Endodermal cell (in vitro differentiated cells): ENCODE measurements around the gene TSEN15. TPM values are rescaled to one million over a fixed set of nuclear protein-coding genes. Genes with fewer than 3 reads are reported as not detected.
A peak's percentile ranks its signal among the peaks of the same experiment; 100 is the strongest.

Source experiments
- DNase-seq: peaks from one replicate; pipeline ENCODE4 v3.0.0-alpha.2; 2017
- H3K27ac ChIP-seq: 2 replicates; pipeline ENCODE4 v1.5.1; 2013; ENCODE audit warnings: mild to moderate bottlenecking, low read depth, low read length, moderate library complexity
- H3K27me3 ChIP-seq: 2 replicates; pipeline ENCODE4 v1.6.1; 2013; ENCODE audit warnings: mild to moderate bottlenecking, low read length, moderate library complexity; ENCODE audit not compliant: insufficient read depth, control insufficient read depth, poor library complexity, severe bottlenecking
- H3K36me3 ChIP-seq: 2 replicates; pipeline ENCODE4 v1.7.0; 2013; ENCODE audit warnings: mild to moderate bottlenecking, low read length, moderate library complexity; ENCODE audit not compliant: control insufficient read depth, insufficient read depth
- H3K4me1 ChIP-seq: one replicate; pipeline ENCODE4 v1.7.0; 2013; ENCODE audit warnings: low read length; ENCODE audit not compliant: control insufficient read depth, insufficient read depth
- H3K4me3 ChIP-seq: 2 replicates; pipeline ENCODE4 v1.5.1; 2013; ENCODE audit warnings: mild to moderate bottlenecking, low read length, moderate library complexity
- H3K9ac ChIP-seq: 2 replicates; pipeline ENCODE4 v1.6.1; 2013; ENCODE audit warnings: mild to moderate bottlenecking, low read length, moderate library complexity; ENCODE audit not compliant: poor library complexity, severe bottlenecking; ENCODE audit errors: extremely low read depth
- H3K9me3 ChIP-seq: 2 replicates; pipeline ENCODE4 v1.6.1; 2013; ENCODE audit warnings: mild to moderate bottlenecking, low read length, moderate library complexity; ENCODE audit not compliant: control insufficient read depth
- H3K27ac Mint-ChIP-seq: 2 replicates; pipeline ENCODE4 v1.8.0; 2020; ENCODE audit warnings: mixed read lengths
- H3K27me3 Mint-ChIP-seq: 2 replicates; pipeline ENCODE4 v1.8.0; 2021; ENCODE audit warnings: mild to moderate bottlenecking, mixed read lengths; ENCODE audit not compliant: insufficient read depth
- H3K36me3 Mint-ChIP-seq: 2 replicates; pipeline ENCODE4 v1.8.0; 2020; ENCODE audit warnings: low read depth, mixed read lengths
- H3K4me1 Mint-ChIP-seq: 2 replicates; pipeline ENCODE4 v1.8.0; 2020; ENCODE audit warnings: mixed read lengths
- H3K4me3 Mint-ChIP-seq: 2 replicates; pipeline ENCODE4 v1.8.0; 2020; ENCODE audit warnings: mild to moderate bottlenecking, moderate library complexity, mixed read lengths
- H3K9me3 Mint-ChIP-seq: 2 replicates; pipeline ENCODE4 v1.8.0; 2020; ENCODE audit warnings: mild to moderate bottlenecking, mixed read lengths
- WGBS, 2 experiments: methylation state at CpG; one replicate each; pipeline versions ENCODE4 v1.1.5 to v1.1.7; 2013; ENCODE audit warnings: missing lambda C conversion rate in 2 of 2, mixed read lengths in 1 of 2; ENCODE audit not compliant: insufficient coverage in 1 of 2, insufficient read length in 1 of 2; 5-methylcytosine and 5-hydroxymethylcytosine counted together
- long read RNA-seq, 4 experiments: library from polyadenylated mRNA in 2 of 4; library from RNA in 1 of 4; library from capped mRNA in 1 of 4; stranded (forward) in 3 of 4; unstranded in 1 of 4; transcript quantifications; one replicate each; pipeline ENCODE4 v2.0.0, GENCODE V29; 2020 to 2021; ENCODE audit warnings: inconsistent platforms in 1 of 4
- polyA plus RNA-seq, 2 experiments: library from polyadenylated mRNA; stranded (reverse); fragments of 50-300 nt; gene quantifications; one replicate each; pipeline ENCODE4 v1.2.3, GENCODE V29; 2013
- total RNA-seq, 2 donors: library from RNA; stranded (reverse); fragmentation: NEBNext Ultra II Directional in 1 of 2; extraction: Animal tissue kit (Norgen Biotek cat#: 25700) in 1 of 2; gene quantifications; 2 replicates in 1 of 2; 3 replicates in 1 of 2; pipeline ENCODE4 v1.2.1, GENCODE V29; 2021
- TF ChIP-seq, protein P1 (sequence below): fragments of 200-600 bp; sonication (generic); conservative IDR thresholded peaks from 2 replicates; pipeline ENCODE4 v1.5.0; 2021; ENCODE audit warnings: antibody characterized with exemption, mild to moderate bottlenecking

Gene TSEN15
- total RNA-seq = 10 to 100 TPM; 20.4 to 22.5 TPM
- polyA plus RNA-seq (2013, experiment 1 of 2) = 54.5 TPM
- 44.5 TPM for polyA plus RNA-seq (2013, experiment 2 of 2)
- long read RNA-seq, experiment 1, partial matches to known transcripts = 1 of 12 reads
- long read RNA-seq, experiment 1, other reads (novel, unspliced or antisense) = 1 of 12 reads
- long read RNA-seq, experiment 2, transcript TSEN15-203 (4 exons, 1,844 nt) = minor isoform, 5 of 31 reads
- long read RNA-seq, experiment 2, transcript TSEN15-216 (5 exons, 1,986 nt) = major isoform, 17 of 31 reads
- long read RNA-seq, experiment 2, partial matches to known transcripts = 0 of 31 reads
- long read RNA-seq, experiment 2, other reads (novel, unspliced or antisense) = 5 of 31 reads
- long read RNA-seq, experiment 3, transcript TSEN15-201 (5 exons, 1,967 nt) = minor isoform, 5 of 118 reads
- long read RNA-seq, experiment 3, transcript TSEN15-216 (5 exons, 1,986 nt) = major isoform, 87 of 118 reads
- long read RNA-seq, experiment 3, transcript TSEN15-203 (4 exons, 1,844 nt) = minor isoform, 5 of 118 reads
- long read RNA-seq, experiment 3, transcript TSEN15-207 (5 exons, 1,834 nt) = minor isoform, 11 of 118 reads
- long read RNA-seq, experiment 3, partial matches to known transcripts = 2 of 118 reads
- long read RNA-seq, experiment 3, other reads (novel, unspliced or antisense) = 4 of 118 reads
- long read RNA-seq, experiment 4, transcript TSEN15-216 (5 exons, 1,986 nt) = major isoform, 12 of 32 reads
- long read RNA-seq, experiment 4, transcript TSEN15-203 (4 exons, 1,844 nt) = major isoform, 12 of 32 reads
- long read RNA-seq, experiment 4, partial matches to known transcripts = 0 of 32 reads
- long read RNA-seq, experiment 4, other reads (novel, unspliced or antisense) = 3 of 32 reads

DNA sequence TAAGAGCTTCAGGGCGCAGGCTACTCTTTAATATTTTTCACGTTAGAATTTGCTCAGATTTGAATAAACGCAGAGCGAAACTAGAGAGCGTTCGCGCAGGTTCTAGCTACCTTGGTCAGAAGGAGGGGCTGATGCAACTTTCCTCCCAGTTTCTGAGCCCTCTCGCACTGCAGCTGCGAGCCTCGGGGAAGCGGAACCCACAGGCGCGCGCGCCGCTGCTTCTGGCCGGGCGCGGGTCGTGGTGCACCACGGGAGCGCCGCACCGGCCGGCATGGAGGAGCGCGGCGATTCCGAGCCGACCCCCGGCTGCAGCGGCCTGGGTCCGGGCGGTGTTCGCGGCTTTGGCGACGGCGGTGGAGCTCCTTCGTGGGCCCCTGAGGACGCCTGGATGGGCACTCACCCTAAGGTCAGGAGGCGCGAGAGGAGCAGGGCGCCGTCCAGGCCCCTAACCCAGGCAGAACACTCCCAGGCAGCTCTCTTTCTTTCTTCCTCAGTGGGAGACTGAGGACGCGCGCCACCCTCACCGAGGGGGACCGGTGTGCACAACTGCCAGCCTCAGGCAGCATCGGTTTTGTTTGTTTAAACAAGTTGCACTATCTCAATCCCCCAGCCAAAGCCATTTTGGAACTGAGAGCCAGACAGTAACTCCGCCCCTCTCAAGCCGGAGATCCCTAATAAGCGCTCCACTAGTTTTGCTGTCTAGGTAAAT lies at the start of gene TSEN15:
Gene TSEN15 (plus strand): TSS at position 246 of the 709 bp plus-strand sequence. CDS start 26 bp downstream, at position 272.
- TF ChIP-seq, protein P1, sequence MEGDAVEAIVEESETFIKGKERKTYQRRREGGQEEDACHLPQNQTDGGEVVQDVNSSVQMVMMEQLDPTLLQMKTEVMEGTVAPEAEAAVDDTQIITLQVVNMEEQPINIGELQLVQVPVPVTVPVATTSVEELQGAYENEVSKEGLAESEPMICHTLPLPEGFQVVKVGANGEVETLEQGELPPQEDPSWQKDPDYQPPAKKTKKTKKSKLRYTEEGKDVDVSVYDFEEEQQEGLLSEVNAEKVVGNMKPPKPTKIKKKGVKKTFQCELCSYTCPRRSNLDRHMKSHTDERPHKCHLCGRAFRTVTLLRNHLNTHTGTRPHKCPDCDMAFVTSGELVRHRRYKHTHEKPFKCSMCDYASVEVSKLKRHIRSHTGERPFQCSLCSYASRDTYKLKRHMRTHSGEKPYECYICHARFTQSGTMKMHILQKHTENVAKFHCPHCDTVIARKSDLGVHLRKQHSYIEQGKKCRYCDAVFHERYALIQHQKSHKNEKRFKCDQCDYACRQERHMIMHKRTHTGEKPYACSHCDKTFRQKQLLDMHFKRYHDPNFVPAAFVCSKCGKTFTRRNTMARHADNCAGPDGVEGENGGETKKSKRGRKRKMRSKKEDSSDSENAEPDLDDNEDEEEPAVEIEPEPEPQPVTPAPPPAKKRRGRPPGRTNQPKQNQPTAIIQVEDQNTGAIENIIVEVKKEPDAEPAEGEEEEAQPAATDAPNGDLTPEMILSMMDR = no peak
- peaks cover 40% of the 10 kb centered on the region for H3K4me1 Mint-ChIP-seq
- peak within 1 kb of the TSS; percentile 96 for H3K27ac Mint-ChIP-seq
- Histone ChIP-seq H3K4me3 (peak within 1 kb of the TSS; percentile 90), H3K9ac (peak within 1 kb of the TSS; percentile 78), H3K4me1 (peaks cover 4% of the 10 kb centered on the region), H3K9me3 (peaks cover 11% of the 10 kb centered on the region), H3K27ac (peak within 1 kb of the TSS; percentile 95), H3K27me3 (no peaks in the 10 kb centered on the region), H3K36me3 (peaks cover 7% of the 10 kb centered on the region)
- H3K9me3 Mint-ChIP-seq = peaks cover 2% of the 10 kb centered on the region
- H3K36me3 Mint-ChIP-seq = peaks cover 12% of the 10 kb centered on the region
- H3K4me3 Mint-ChIP-seq = peak within 1 kb of the TSS; percentile 76
- peak; percentile 87 for DNase-seq
- no peaks in the 10 kb centered on the region for H3K27me3 Mint-ChIP-seq
- 1 to 3% methylated on average over 20 to 54 of the region's 54 CpGs for WGBS, 2 experiments

DNA sequence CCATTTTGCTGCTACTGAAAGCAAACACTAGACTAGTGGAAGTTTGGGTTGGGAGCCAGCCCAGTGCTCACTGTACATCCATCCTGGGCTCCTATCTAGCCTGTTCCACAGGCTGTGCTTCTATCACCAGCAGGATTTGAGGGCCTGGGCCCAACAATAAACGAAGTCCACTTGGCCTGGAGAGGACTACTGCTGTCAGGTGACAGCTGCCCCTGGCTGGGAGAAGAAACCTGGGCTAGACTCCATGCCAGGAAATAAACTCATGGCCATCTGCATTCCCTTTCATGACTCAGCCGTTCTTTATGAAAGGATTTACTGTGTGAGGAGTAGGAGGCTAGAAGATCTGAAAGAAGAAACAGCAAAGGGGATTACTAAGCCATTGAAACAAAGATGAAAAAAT lies 49.5 kb upstream of the TSEN15 start:
- 40 to 67% methylated on average over 1 to 2 of the region's 2 CpGs for WGBS, 2 experiments
- Histone ChIP-seq H3K4me1 (peaks cover under 1% of the 10 kb centered on the region), H3K27ac (peak overlapping the region; percentile 30), H3K9ac (no peak overlapping the region), H3K4me3 (no peak overlapping the region), H3K36me3 (no peaks in the 10 kb centered on the region), H3K27me3 (no peaks in the 10 kb centered on the region), H3K9me3 (no peaks in the 10 kb centered on the region)
- no peak overlapping the region for H3K4me3 Mint-ChIP-seq
- H3K4me1 Mint-ChIP-seq = peaks cover 8% of the 10 kb centered on the region
- H3K27me3 Mint-ChIP-seq = peaks cover 20% of the 10 kb centered on the region
- peak overlapping the region; percentile 22 for H3K27ac Mint-ChIP-seq
- TF ChIP-seq, protein P1 = no peak
- peak; percentile 53 for DNase-seq
- H3K9me3 Mint-ChIP-seq = no peaks in the 10 kb centered on the region
- no peaks in the 10 kb centered on the region for H3K36me3 Mint-ChIP-seq

DNA sequence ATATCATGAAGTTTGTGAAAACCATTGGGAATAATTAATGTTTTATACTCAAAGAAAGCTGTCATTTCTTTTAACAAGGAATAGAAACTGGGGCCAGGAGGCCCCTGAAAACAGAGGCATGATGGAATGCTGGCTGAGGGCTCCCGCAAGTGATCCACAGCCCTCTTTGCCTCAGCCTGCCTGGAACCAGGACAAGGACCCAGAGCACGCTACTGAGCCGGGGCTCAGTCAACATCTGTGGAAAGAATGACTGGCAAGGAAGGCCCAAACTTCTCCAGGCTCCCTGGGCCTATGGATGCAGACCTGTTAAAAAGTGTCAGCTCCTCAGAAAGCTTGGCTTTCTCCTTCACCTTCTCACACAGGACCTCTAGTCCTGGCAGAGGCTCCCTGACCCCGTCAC lies 46.6 kb upstream of the TSEN15 start:
- no peak overlapping the region for H3K4me3 ChIP-seq
- H3K27me3 ChIP-seq = no peaks in the 10 kb centered on the region
- H3K9me3 ChIP-seq = no peaks in the 10 kb centered on the region
- peaks cover 1% of the 10 kb centered on the region for H3K27me3 Mint-ChIP-seq
- H3K36me3 ChIP-seq = no peaks in the 10 kb centered on the region
- H3K36me3 Mint-ChIP-seq = no peaks in the 10 kb centered on the region
- WGBS, 2 experiments = 95 to 100% methylated on average over 4 of the region's 4 CpGs
- TF ChIP-seq, protein P1 = no peak
- H3K4me3 Mint-ChIP-seq = no peak overlapping the region
- H3K9ac ChIP-seq = no peak overlapping the region
- no peak overlapping the region for H3K27ac ChIP-seq
- H3K4me1 Mint-ChIP-seq = peaks cover 4% of the 10 kb centered on the region
- no peak for DNase-seq
- no peaks in the 10 kb centered on the region for H3K9me3 Mint-ChIP-seq
- H3K4me1 ChIP-seq = no peaks in the 10 kb centered on the region
- no peak overlapping the region for H3K27ac Mint-ChIP-seq
